ENCODE data around the gene EXD3. TPM values are rescaled to one million over a fixed set of nuclear protein-coding genes. Genes with fewer than 3 reads are reported as not detected.
"Not testable (repeated sequence)": the region's sequence is repeated elsewhere in the genome, so short reads cannot be mapped to it uniquely, and the experiment has no call there.

EXD3 gene
- 7.3 and 8.1 TPM in 2 replicates for total RNA-seq

GRCh38 chr9:137422604-137423513 lies at the start of gene EXD3, which contains the start of gene NOXA1:
Gene EXD3, minus strand, starts transcription at chr9:137423162. Its CDS starts 27,805 bp downstream, at chr9:137395357.
Gene NOXA1, plus strand, starts transcription at chr9:137423393. Its CDS starts 137 bp downstream, at chr9:137423530.
- peak within 1 kb of the TSS; percentile 80 for H3K4me3 ChIP-seq (ENCODE audit: low read depth, low read length)
- peak; percentile 54 for TF ChIP-seq CTCF (IDR thresholded peaks at IDR 0.05; ENCODE audit: insufficient read depth, low read depth, low read length)
- DNase-seq (ENCODE audit: low read depth): peak; percentile 93

GRCh38 chr9:137470785-137471184 lies 47.8 kb upstream of the EXD3 start:
- TF ChIP-seq CTCF (IDR thresholded peaks at IDR 0.05; ENCODE audit: insufficient read depth, low read depth, low read length): no peak
- no peak for DNase-seq (ENCODE audit: low read depth)
- no peak overlapping the region for H3K4me3 ChIP-seq (ENCODE audit: low read depth, low read length)

- no peak for DNase-seq (ENCODE audit: low read depth)
- TF ChIP-seq CTCF (IDR thresholded peaks at IDR 0.05; ENCODE audit: insufficient read depth, low read depth, low read length): no peak
- H3K4me3 ChIP-seq (ENCODE audit: low read depth, low read length): no peak overlapping the region
These were observed 44.9 kb upstream of the EXD3 start for GRCh38 chr9:137467896-137468295.

DNA sequence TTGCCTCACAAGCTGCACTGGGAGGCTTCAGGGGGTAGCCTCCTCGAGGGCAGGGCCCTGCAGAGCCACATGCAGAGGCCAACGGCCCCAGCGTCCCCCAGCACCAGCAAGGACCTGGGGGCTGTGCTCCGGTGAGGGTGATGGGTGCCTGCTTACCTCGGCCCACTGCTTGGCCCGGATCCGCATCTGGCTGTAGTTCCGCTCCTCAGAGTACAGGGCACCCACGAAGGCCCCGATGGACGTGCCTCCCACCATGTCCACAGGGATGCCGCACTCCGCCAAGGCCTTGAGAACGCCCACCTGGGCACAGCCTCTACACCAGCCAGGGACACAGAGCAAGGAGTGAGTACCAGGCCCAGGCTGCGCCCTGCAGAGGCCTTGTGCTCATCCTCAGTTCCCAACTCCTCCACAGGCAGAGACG lies 44.2 kb upstream of the EXD3 start:
- no peak overlapping the region for H3K4me3 ChIP-seq (ENCODE audit: low read depth, low read length)
- DNase-seq (ENCODE audit: low read depth): no peak
- no peak for TF ChIP-seq CTCF (IDR thresholded peaks at IDR 0.05; ENCODE audit: insufficient read depth, low read depth, low read length)

- not testable (repeated sequence) for DNase-seq (ENCODE audit: low read depth); H3K4me3 ChIP-seq (ENCODE audit: low read depth, low read length)
These were observed 43.6 kb upstream of the EXD3 start for GRCh38 chr9:137466389-137467085.

GRCh38 chr9:137465720-137466388 lies 42.9 kb upstream of the EXD3 start:
- TF ChIP-seq CTCF (IDR thresholded peaks at IDR 0.05; ENCODE audit: insufficient read depth, low read depth, low read length): no peak
- no peak for DNase-seq (ENCODE audit: low read depth)
- H3K4me3 ChIP-seq (ENCODE audit: low read depth, low read length): no peak overlapping the region
